Measurements from ENCODE around the gene HNRNPUL1.
A peak's percentile ranks its signal among the peaks of the same experiment; 100 is the strongest.

Gene HNRNPUL1

GRCh38 chr19:41307090-41307875 is 43.1 kb downstream of the HNRNPUL1 start:
- no peak for DNase-seq (ENCODE audit: low read depth in 1 of 2, low spot score in 1 of 2)

GRCh38 chr19:41307954-41308449 is 43.8 kb downstream of the HNRNPUL1 start:
- no peak for DNase-seq (ENCODE audit: low read depth in 1 of 2, low spot score in 1 of 2)

- DNase-seq (ENCODE audit: low read depth in 1 of 2, low spot score in 1 of 2) = peak; percentile 89 to 99
Measured at GRCh38 chr19:41308450-41309179, 44.4 kb downstream of the HNRNPUL1 start.

- no peak for DNase-seq (ENCODE audit: low read depth in 1 of 2, low spot score in 1 of 2)
Measured at GRCh38 chr19:41309180-41310032, 45.2 kb downstream of the HNRNPUL1 start.

DNA sequence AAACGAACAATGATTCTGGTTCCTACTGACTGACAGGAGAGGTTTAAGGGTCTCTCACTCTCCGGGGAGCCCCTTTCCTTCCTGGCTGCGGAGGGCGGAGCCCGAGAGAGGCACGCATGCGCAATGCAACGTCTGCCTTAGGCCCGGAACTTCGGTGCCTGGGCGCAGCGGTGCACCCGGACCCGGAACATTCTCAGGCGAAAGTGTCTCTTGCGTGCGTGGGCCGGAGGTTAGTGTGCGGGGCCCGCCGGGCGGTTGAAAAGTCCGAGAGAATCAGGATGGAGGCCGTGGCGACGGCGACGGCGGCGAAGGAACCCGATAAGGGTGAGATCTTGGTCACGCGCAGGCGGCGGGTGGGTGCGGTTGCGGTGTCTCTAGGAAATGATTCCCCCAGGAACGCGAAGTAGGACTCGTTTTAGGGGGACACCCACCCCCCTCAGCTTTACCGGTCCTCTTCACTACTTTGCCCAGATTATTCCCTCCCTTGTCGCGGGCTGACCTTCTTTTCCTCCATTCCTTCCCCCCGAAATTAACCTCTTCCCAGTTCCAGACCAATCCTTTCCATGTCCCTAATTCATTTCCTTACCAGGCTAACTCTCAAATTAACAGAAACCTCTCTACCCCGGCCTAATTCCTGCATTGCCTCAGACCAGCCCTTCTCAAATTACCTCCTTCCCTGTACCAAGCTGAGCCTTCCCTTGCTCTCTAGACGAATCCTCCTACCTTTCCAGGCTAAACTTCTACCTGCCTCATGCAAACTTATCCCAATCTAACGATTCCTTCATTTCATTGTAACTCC is 46.1 kb downstream of the HNRNPUL1 start, which contains the start of gene CCDC97:
CCDC97 (plus strand) TSS at position 140 of the 799 bp plus-strand sequence; CDS start at position 279, 139 bp downstream.
- peak; percentile 79 to 81 for DNase-seq (ENCODE audit: low read depth in 1 of 2, low spot score in 1 of 2)

DNA sequence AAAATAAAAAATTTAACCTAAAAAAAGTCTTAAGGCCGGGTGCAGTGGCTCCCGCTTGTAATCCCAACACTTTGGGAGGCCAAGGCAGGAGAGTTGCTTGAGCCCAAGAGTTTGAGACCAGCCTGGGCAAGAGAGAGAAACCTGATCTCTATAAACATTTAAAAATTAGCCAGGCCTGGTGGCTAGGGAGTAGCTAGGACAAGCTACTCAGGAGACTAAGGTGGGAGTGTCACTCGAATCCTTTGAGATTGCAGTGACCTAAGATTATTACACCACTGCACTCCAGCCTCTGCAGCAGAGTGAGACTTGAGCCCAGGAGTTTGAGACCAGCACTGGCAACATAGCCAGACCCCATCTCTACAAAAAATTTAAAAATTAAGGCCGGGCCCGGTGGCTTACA is 46.9 kb downstream of the HNRNPUL1 start:
- no peak for DNase-seq (ENCODE audit: low read depth in 1 of 2, low spot score in 1 of 2)

- no peak for DNase-seq (ENCODE audit: low read depth in 1 of 2, low spot score in 1 of 2)
Measured at GRCh38 chr19:41311613-41312012, 47.4 kb downstream of the HNRNPUL1 start.

- no peak for DNase-seq (ENCODE audit: low read depth in 1 of 2, low spot score in 1 of 2)
Measured at GRCh38 chr19:41316306-41316920, 52.2 kb downstream of the HNRNPUL1 start.

DNA sequence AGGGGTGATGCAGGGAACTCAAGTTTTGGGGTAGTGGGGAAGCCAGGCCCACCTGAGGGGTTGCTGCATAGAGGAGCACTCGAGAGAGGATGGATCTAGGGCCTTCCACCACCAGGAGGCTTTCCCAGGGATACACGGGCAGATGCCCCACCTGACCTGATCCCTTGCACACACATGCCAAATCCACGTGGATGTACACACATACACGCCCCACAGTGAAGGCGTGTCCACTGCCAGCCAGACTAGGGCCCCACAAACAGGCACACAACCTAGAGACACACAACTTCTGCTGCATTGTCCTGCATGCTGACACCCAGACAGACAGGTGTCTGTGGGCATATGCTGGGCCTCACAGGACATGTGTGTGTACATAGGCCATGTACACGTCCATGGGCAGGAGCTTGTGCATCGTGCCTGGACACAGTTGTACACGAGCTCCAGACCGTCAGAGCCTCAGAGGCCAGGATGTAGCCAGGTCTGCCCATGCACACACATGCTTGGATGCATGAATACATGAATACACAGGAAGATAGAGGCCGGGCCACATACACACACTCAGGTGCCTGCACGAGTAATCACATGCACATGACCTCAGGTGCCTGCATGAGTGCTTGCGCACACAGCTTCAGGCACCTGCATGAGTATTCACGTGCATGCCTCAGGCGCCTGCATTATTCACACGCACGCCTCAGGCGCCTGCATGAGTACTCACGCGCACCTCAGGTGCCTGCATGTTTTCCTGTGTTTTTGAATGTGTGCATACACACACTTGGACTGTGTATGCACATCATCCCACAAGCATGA is 54.7 kb downstream of the HNRNPUL1 start:
- DNase-seq (ENCODE audit: low read depth in 1 of 2, low spot score in 1 of 2) = no peak

DNA sequence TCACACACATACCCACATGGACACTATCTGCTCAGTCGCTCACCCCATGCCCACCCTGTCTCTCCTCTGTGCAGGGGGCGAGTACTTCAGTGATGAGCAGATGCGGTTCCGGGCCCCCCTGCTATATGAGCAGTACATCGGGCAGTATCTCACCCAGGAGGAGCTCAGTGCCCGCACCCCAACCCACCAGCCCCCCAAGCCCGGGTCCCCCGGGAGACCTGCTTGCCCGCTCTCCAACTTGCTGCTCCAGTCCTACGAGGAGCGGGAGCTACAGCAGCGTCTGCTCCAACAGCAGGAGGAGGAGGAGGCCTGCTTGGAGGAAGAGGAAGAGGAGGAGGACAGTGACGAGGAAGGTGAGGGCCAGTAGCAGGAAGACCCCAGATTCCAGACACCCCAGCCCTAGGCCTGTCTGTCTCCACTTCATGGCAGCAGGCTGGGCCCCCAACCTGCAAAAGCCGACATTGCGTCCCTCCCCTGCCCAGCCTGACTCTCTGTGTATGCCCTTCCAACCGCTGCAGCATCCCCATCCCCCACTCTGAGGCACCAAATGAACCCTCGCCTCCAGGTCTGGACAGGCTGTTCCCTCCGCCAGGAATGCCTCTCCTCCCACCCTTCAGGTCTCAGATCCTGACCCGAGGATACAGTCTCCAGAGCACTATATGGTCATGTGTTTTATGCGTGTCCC is 55.5 kb downstream of the HNRNPUL1 start:
- DNase-seq (ENCODE audit: low read depth in 1 of 2, low spot score in 1 of 2) = no peak

DNA sequence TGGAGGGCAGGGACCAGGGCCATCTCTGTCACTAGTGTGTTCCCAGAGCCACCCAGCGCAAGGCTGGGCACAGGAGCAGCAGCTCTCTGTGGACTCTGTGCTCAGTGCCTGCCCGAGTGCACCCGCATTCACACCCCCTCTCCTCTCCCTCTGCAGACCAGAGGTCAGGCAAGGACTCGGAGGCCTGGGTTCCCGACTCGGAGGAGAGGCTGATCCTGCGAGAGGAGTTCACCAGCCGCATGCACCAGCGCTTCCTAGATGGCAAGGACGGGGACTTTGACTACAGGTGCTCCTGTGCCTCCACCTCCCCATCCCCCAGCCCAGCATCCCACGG is 56.0 kb downstream of the HNRNPUL1 start:
- DNase-seq (ENCODE audit: low read depth in 1 of 2, low spot score in 1 of 2) = no peak

- DNase-seq (ENCODE audit: low read depth in 1 of 2, low spot score in 1 of 2) = no peak
Measured at GRCh38 chr19:41320568-41320967, 56.4 kb downstream of the HNRNPUL1 start.

DNA sequence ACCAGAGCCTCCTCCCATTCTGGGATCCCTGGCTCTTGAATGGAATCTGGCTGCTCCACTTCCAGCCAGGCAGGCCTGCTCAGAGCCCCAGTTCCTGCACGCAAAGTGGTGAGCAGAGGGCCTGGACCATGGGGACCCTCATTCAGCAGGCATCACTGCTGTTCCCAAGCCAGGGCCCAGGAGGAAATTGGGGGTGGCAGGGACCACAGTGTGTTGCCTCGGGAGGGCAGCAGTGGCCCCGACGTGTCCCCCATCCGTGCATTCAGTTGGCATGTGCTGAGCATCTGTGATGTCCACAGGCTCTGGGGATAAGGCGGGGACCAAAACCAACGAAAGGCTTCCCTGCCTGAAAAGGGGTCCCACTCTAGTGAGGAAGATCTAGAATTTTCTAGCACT is 57.0 kb downstream of the HNRNPUL1 start:
- DNase-seq (ENCODE audit: low read depth in 1 of 2, low spot score in 1 of 2) = no peak

GRCh38 chr19:41321600-41322270 is 57.6 kb downstream of the HNRNPUL1 start:
- DNase-seq (ENCODE audit: low read depth in 1 of 2, low spot score in 1 of 2) = no peak

GRCh38 chr19:41322451-41322850 is 58.3 kb downstream of the HNRNPUL1 start:
- DNase-seq (ENCODE audit: low read depth in 1 of 2, low spot score in 1 of 2) = no peak

DNA sequence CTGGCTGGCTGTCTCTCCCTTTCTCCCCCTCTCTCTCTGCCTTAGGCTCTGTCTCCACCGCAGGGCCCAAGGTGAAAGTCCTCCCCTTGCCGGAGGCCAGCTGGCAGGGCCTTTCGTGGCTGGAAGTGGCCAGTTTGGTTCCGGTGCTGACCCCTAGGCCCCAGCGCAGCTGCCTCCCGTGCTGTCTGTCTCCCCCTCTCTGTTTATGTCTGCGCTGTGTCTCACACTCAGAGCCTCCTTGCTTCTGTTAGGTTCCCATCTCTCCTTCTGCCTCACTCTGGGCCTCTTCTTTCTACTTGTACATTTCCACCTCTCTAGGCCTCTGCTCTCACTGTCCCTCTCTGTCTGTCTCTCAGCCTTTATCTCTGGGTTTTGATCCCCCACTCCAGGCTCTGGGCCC is 58.9 kb downstream of the HNRNPUL1 start:
- DNase-seq (ENCODE audit: low read depth in 1 of 2, low spot score in 1 of 2) = no peak

- no peak for DNase-seq (ENCODE audit: low read depth in 1 of 2, low spot score in 1 of 2)
Measured at GRCh38 chr19:41323430-41324125, 59.4 kb downstream of the HNRNPUL1 start.

Data from activated T-helper 1 cell treated with anti-CD3 and anti-CD28 coated beads, Interleukin-2, amount 50 U/mL, for 16 hours (primary cell).